Bronchial epithelial cell (primary cell): ENCODE measurements around the gene TXNDC17. TPM values are rescaled to one million over a fixed set of nuclear protein-coding genes. Genes with fewer than 3 reads are reported as not detected.
"Not testable (repeated sequence)": the region's sequence is repeated elsewhere in the genome, so short reads cannot be mapped to it uniquely, and the experiment has no call there.

Source experiments
- DNase-seq: peaks from one replicate; pipeline ENCODE4 v3.0.0-alpha.2; 2010; ENCODE audit warnings: low read depth
- FAIRE-seq: peaks from 2 replicates; lab custom pipeline; 2011; peaks lifted over from hg19 to GRCh38; lab: Jason Lieb, UNC
- H3K27me3 ChIP-seq: 2 replicates; pipeline ENCODE4 v1.5.1; 2011; ENCODE audit warnings: low read length; ENCODE audit not compliant: control insufficient read depth, insufficient read depth
- H3K36me3 ChIP-seq: 2 replicates; pipeline ENCODE4 v1.5.1; 2011; ENCODE audit warnings: low read length; ENCODE audit not compliant: control insufficient read depth, insufficient read depth
- H3K4me3 ChIP-seq: 2 replicates; pipeline ENCODE4 v1.5.1; 2011; ENCODE audit warnings: mild to moderate bottlenecking, low read depth, low read length, control low read depth
- total RNA-seq: library from RNA; depleted of rRNA; stranded (reverse); fragments of >200 nt; gene quantifications from 2 replicates; pipeline ENCODE4 v1.2.1, GENCODE V29; 2014
- TF ChIP-seq, protein P1 (sequence below): IDR thresholded peaks from 2 replicates; pipeline ENCODE4 v1.5.1; 2011; ENCODE audit warnings: mild to moderate bottlenecking, moderate library complexity, low read length, control low read depth, inconsistent platforms; ENCODE audit not compliant: insufficient read depth, severe bottlenecking

Gene TXNDC17
- total RNA-seq: 222 and 317 TPM in 2 replicates

DNA sequence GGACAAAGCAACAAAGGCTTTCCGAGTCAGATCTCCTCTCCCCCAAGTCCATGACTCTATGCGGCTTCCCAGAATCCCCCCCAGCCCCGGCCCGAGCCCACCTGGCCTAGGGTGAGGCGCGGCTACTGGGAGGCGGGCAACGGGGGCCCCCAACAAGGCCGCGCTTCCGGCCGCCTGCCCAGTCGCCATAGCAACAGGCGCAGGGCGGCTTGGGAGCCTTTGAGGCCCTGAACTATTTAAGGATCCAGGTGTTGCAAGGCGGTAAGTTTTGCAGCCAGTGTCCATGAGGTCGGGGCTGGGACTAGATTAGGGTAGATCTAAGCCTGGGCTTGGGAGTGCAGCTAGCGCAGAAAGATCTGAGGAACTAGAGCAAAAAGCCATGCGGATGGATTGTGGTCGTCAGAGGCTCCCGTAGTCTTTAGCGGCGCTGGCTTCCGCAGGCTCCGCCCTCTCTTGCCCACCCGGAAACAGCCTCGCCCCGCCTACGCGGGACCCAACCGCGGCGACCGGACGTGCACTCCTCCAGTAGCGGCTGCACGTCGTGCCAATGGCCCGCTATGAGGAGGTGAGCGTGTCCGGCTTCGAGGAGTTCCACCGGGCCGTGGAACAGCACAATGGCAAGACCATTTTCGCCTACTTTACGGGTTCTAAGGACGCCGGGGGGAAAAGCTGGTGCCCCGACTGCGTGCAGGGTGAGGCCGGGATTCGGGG is at the start of gene TXNDC17, which contains the start of gene KIAA0753:
TSS of gene TXNDC17 (plus strand) at position 525 of the 711 bp plus-strand sequence. CDS start at position 548, 23 bp downstream.
TSS of gene KIAA0753 (minus strand) at position 176 of the 711 bp plus-strand sequence. CDS start 5,608 bp downstream, outside the sequence.
- FAIRE-seq (no peak), DNase-seq (peak; percentile 83)
- H3K4me3 ChIP-seq: peak within 1 kb of the TSS; percentile 89
- no peaks in the 10 kb centered on the region for H3K27me3 ChIP-seq
- peaks cover 1% of the 10 kb centered on the region for H3K36me3 ChIP-seq
- TF ChIP-seq, protein P1, sequence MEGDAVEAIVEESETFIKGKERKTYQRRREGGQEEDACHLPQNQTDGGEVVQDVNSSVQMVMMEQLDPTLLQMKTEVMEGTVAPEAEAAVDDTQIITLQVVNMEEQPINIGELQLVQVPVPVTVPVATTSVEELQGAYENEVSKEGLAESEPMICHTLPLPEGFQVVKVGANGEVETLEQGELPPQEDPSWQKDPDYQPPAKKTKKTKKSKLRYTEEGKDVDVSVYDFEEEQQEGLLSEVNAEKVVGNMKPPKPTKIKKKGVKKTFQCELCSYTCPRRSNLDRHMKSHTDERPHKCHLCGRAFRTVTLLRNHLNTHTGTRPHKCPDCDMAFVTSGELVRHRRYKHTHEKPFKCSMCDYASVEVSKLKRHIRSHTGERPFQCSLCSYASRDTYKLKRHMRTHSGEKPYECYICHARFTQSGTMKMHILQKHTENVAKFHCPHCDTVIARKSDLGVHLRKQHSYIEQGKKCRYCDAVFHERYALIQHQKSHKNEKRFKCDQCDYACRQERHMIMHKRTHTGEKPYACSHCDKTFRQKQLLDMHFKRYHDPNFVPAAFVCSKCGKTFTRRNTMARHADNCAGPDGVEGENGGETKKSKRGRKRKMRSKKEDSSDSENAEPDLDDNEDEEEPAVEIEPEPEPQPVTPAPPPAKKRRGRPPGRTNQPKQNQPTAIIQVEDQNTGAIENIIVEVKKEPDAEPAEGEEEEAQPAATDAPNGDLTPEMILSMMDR: no peak

DNA sequence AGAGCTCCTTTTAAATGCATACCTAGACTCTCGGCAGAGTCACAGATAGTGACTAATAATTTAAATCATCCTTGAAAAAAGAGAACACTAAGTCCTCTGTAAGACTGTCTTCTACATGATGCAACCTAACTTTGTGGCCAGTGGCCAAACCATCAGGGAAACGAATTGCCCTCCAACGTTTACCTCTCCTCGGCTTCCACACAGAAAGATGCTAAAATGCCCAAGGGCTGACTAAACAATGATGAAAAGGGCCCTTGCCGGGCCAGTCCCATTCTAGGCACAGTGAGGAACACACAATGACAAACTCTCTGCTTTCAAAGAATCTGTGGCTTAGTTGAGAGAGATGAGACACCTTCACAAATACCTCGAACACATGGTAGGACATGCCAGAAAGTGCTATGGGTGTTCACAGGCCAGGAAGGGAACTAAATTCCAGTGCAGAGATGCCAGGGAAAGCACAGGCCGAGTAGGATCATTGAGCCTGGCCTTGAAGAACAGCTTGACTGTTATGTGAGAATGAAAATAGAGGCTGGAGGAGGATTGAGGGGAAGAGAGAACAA is 49.2 kb upstream of the TXNDC17 start:
- H3K36me3 ChIP-seq: peaks cover 10% of the 10 kb centered on the region
- DNase-seq (peak; percentile 94), FAIRE-seq (peak; percentile 97)
- TF ChIP-seq, protein P1: no peak
- H3K27me3 ChIP-seq: no peaks in the 10 kb centered on the region
- no peak overlapping the region for H3K4me3 ChIP-seq

DNA sequence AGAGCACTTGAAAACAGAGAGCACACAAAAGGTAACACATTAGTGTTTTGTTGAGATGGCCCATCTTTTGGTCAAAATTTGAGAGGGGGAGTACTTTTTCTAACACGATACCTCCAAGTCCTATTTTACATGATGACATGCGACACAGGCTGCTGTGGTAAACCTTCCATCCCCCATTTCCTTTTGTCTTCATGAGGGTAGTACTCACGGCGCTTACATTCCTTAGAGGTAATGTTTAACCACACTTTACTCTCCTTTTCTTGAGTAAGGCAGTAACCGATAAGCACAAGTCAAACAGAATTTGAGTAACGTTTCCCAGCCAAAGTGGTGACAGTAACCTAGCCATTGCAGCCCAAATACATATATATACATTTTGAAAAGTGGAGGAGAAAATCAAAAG is 48.7 kb upstream of the TXNDC17 start:
- TF ChIP-seq, protein P1: no peak
- peak; percentile 66 for DNase-seq
- H3K27me3 ChIP-seq: no peaks in the 10 kb centered on the region
- H3K36me3 ChIP-seq: peaks cover 10% of the 10 kb centered on the region
- no peak overlapping the region for H3K4me3 ChIP-seq
- FAIRE-seq: peak; percentile 50

DNA sequence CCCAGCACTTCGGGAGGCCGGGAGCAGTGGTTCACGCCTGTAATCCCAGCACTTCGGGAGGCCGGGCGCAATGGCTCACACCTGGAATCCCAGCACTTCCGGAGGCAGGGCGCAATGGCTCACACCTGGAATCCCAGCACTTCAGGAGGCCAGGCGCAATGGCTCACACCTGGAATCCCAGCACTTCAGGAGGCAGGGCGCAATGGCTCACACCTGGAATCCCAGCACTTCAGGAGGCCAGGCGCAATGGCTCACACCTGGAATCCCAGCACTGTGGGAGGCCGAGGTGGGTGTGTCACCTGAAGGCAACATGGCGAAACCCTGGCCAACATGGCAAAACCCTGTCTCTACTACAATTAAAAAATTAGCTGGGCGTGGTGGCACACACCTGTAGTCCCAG is 47.5 kb upstream of the TXNDC17 start:
- not testable (repeated sequence) for H3K27me3 ChIP-seq, H3K36me3 ChIP-seq, DNase-seq, H3K4me3 ChIP-seq, FAIRE-seq

DNA sequence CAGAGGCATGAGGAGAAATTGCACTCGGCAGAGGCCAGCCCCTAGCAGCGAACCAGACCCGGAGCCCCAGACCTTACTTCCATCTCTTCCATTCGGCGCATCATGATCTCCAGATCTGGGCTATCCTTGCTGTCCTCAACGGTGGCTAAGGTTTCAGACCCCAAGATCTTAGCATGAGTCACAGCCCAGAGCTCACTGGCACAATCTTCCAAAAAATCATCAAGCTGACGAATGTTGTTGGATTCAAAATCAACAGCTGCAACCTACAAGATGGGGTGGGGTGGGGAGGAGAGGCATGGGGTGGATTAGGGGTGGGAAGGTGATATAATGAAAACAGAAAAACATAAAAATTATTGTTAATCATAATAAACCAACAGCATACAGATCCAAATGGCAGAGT is 44.8 kb upstream of the TXNDC17 start:
- FAIRE-seq: no peak
- TF ChIP-seq, protein P1: no peak

DNA sequence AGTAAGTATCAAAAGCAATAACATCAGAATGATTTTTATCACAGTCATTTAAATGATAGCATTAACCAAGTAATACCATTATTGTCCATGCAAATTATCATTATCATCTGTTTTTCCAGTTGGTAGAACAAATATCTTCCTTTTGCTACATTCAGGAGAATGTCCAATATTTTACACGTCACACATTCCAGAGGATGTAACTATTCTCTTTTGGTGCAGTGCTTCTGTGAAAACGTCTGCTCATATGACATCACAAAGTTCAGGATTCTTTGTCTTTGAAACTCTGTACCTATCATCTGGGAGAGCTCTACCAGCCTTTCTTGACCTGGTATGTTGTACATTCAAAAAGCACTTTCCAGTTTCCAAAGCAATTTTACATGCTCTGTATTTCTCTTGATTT is 44.3 kb upstream of the TXNDC17 start:
- no peak overlapping the region for H3K4me3 ChIP-seq
- no peaks in the 10 kb centered on the region for H3K27me3 ChIP-seq
- FAIRE-seq (no peak), DNase-seq (no peak)
- peaks cover 8% of the 10 kb centered on the region for H3K36me3 ChIP-seq
- TF ChIP-seq, protein P1: no peak

More for the DNA sequence above, 44.8 kb upstream of the TXNDC17 start:
- no peak for DNase-seq
- H3K4me3 ChIP-seq: no peak overlapping the region
- no peaks in the 10 kb centered on the region for H3K27me3 ChIP-seq
- peaks cover 8% of the 10 kb centered on the region for H3K36me3 ChIP-seq
